ENCODE measurements around the gene AUTS2.
"Not testable (repeated sequence)": the region's sequence is repeated elsewhere in the genome, so short reads cannot be mapped to it uniquely, and the experiment has no call there.

AUTS2 gene

GRCh38 chr7:70591643-70592042, 993.4 kb downstream of the AUTS2 start:
- Histone ChIP-seq H3K9me3 (ENCODE audit: severe bottlenecking) (no peaks in the 10 kb centered on the region), H3K36me3 (no peaks in the 10 kb centered on the region), H3K27me3 (ENCODE audit: insufficient read depth, low read depth, severe bottlenecking) (no peaks in the 10 kb centered on the region), H3K4me3 (ENCODE audit: low read depth, low read length) (no peak overlapping the region), H3K27ac (no peak overlapping the region)
- TF ChIP-seq CTCF (IDR thresholded peaks at IDR 0.05; ENCODE audit: low read depth, low read length) = no peak
- DNase-seq = no peak

- no peak for DNase-seq
- no peak for TF ChIP-seq CTCF (IDR thresholded peaks at IDR 0.05; ENCODE audit: low read depth, low read length)
- Histone ChIP-seq H3K27ac (no peak overlapping the region), H3K4me3 (ENCODE audit: low read depth, low read length) (no peak overlapping the region), H3K9me3 (ENCODE audit: severe bottlenecking) (no peaks in the 10 kb centered on the region), H3K36me3 (no peaks in the 10 kb centered on the region), H3K27me3 (ENCODE audit: insufficient read depth, low read depth, severe bottlenecking) (no peaks in the 10 kb centered on the region)
Observed at GRCh38 chr7:70592171-70592570, 993.9 kb downstream of the AUTS2 start.

- no peaks in the 10 kb centered on the region for H3K36me3 ChIP-seq
- H3K27ac ChIP-seq = no peak overlapping the region
- DNase-seq = no peak
- H3K9me3 ChIP-seq (ENCODE audit: severe bottlenecking) = no peaks in the 10 kb centered on the region
- no peak overlapping the region for H3K4me3 ChIP-seq (ENCODE audit: low read depth, low read length)
- TF ChIP-seq CTCF (IDR thresholded peaks at IDR 0.05; ENCODE audit: low read depth, low read length) = no peak
- H3K27me3 ChIP-seq (ENCODE audit: insufficient read depth, low read depth, severe bottlenecking) = no peaks in the 10 kb centered on the region
Observed at GRCh38 chr7:70594170-70594569, 995.9 kb downstream of the AUTS2 start.

GRCh38 chr7:70594885-70595284, 996.6 kb downstream of the AUTS2 start:
- not testable (repeated sequence) for H3K27me3 ChIP-seq (ENCODE audit: insufficient read depth, low read depth, severe bottlenecking)

GRCh38 chr7:70595370-70595754, 997.1 kb downstream of the AUTS2 start:
- Histone ChIP-seq H3K36me3 (no peaks in the 10 kb centered on the region), H3K27me3 (ENCODE audit: insufficient read depth, low read depth, severe bottlenecking) (no peaks in the 10 kb centered on the region), H3K27ac (no peak overlapping the region), H3K9me3 (ENCODE audit: severe bottlenecking) (no peaks in the 10 kb centered on the region), H3K4me3 (ENCODE audit: low read depth, low read length) (peak overlapping the region; percentile 64)
- peak; percentile 30; the same call in 1 of the 2 replicates for TF ChIP-seq CTCF (IDR thresholded peaks at IDR 0.05; ENCODE audit: low read depth, low read length)
- peak; percentile 38 for DNase-seq

More at GRCh38 chr7:70594885-70595284, 996.6 kb downstream of the AUTS2 start:
- not testable (repeated sequence) for H3K4me3 ChIP-seq (ENCODE audit: low read depth, low read length); DNase-seq; H3K36me3 ChIP-seq; H3K9me3 ChIP-seq (ENCODE audit: severe bottlenecking); H3K27ac ChIP-seq

- H3K36me3 ChIP-seq = no peaks in the 10 kb centered on the region; the same call in 1 of the 2 replicates
- peak overlapping the region; percentile 64 for H3K4me3 ChIP-seq (ENCODE audit: low read depth, low read length)
- TF ChIP-seq CTCF (IDR thresholded peaks at IDR 0.05; ENCODE audit: low read depth, low read length) = no peak
- H3K27ac ChIP-seq = peak overlapping the region; percentile 5
- no peaks in the 10 kb centered on the region for H3K9me3 ChIP-seq (ENCODE audit: severe bottlenecking)
- no peaks in the 10 kb centered on the region for H3K27me3 ChIP-seq (ENCODE audit: insufficient read depth, low read depth, severe bottlenecking)
- DNase-seq = peak; percentile 61
Observed at GRCh38 chr7:70595755-70596597, 997.7 kb downstream of the AUTS2 start.
